GM18519 (cell line): ENCODE measurements around the gene HIVEP1.

Experiments used
- ATAC-seq: cut with Tn5 transposase; IDR thresholded peaks from one replicate; pipeline ENCODE4 v1.9.1; 2021; ENCODE audit warnings: mild to moderate bottlenecking, moderate library complexity; ENCODE audit not compliant: unreplicated experiment, low FRiP score

The HIVEP1 gene

DNA sequence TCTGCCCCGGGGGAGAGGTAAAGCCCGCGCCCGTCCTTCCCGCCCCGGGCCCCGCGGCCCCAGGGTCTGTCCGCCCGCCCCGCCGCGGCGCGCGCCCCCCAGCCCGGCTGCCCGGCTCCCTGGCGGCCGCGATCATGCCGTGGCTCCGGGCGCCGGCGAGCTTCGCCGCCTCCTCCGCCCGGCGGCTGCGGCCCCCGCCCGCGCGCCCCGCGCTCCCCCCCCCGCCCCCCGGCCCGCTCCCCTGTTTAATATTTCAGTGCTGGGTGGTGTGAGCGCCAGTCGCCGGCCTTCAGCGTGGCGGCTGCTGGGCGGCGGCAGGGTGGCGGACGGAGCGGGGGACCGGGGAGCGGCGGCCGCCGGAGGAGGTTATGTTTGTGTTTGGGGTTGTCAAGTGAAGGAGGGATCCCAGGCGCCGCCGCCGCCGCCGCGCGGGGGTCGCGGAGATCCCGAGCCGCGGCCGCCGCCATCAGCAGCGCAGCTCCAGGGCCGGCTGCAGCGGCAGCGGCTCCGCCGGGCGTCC is at the start of gene HIVEP1:
TSS of gene HIVEP1 (plus strand) at position 275 of the 520 bp plus-strand sequence. CDS start 3,317 bp downstream, outside the sequence.
- no peak for ATAC-seq

DNA sequence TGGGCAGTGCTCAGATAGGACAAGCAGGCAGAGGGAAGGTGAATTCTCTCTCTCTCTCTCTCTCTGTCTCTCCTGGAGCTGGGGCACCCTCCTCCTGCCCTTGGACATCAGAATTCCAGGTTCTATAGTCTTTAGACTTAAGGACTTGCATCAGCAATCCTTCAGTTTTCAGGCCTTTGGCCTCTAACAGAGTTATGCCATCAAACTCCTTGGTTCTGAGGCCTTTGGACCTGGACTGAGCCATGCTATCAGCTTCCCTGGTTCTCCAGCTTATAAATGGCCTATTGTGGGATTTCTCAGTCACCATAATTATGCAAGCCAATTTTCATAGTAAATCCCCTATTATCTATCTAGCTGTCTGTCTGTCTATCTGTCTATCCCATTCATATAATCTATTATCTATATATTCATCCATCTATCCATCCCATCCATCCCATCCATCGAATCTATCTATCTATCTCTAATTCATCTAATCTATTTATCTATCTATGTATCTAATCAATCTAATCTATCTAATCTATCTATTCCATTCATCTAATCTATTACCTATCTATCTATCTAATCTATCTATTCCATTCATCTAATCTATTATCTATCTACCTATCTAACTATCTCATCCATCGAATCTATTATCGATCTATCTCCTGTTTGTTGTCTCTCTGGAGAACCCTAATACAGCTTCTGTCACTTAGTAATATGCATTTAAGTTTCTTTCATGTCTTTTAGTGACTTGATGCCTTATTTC is 48.2 kb upstream of the HIVEP1 start:
- no peak for ATAC-seq

DNA sequence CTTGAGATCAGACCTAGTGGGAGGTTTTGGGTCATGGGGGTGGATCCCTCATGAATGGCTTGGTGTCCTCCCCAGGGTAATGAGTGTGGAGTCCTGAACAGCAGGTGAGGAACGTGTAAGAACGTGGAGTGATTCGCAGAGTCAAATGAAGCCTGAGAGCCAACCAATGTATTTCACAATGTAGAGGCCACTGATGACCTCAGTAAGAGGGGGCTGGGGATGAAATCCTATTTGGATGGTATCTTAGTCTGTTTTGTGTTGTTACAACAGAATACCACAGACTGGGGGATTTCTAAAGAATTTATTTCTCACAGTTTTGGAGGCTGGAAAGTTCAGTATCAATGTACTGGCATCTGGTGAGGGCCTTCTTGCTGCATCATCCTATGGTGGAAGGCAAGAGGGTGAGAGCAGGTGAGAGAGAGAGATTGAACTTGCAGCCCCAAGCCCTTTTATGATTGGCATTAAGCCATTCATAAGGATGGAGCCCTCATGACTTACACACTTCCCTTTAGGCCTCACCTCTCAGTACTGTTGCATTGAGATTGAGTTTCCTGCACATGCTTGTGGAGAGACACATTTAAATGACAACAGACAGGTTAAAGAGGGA is 47.3 kb upstream of the HIVEP1 start:
- no peak for ATAC-seq

DNA sequence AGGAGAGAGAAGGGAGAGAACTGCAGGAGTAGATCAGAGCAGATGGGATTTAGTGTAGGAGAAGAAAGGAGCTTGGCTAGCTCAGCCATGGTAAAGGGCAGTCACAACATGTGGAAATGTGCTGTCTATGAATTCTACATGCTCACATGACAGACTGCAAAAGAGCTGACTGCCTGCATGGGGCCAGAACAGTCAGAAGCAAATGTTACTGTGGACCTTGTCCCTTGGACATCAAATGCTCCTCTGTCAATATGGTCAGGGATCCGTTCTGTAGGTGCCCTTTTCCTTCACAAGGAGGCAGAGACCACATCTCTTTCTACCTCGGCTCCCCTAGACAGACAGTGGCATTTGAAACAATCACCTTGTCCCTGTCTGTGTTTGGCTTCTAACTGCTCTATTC is 46.6 kb upstream of the HIVEP1 start:
- no peak for ATAC-seq

DNA sequence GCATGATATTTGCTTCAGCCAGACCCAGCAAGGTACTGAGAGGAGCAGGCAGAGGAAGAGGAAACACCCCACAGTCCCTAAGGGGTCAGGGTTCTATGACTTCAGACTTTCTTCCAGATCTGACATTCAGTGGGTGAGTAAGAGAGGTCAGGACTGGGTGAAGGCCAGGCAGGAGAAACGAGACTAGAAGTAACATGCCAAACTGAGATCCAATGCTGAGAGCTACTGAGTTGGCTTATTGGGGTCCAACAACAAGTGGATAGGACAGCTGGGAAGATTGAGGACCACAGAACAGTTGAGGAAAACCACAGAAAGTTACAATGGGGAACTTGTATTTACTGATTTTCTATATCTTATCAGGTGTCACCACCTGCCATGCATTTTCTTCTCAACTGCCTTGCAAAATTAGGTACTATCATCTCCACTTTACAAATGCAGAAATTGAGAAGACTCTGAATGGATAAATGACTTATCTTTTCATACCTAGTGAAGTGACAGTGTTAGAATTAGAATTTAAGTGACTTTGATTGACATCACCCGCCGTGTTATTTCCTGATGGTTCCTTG is 43.8 kb upstream of the HIVEP1 start:
- no peak for ATAC-seq

DNA sequence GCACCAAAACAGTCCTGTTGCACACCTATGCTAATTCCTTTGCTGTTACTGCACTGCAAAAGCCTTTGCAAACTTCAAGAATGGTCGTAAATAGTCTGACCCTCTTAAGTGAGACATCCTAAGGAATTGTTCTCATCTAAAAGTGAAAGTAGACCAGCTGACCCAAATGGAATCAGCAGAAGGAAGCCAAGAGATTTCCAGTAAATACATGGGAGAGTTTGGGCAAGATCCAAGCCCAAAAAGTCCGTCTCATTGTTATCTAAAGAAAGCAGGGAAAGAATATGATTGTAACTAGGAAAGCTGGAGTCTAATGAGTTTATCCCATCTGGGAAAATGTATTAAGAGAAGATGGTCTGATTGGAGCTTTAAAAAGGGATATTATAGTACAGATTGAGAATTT is 43.0 kb upstream of the HIVEP1 start:
- no peak for ATAC-seq

DNA sequence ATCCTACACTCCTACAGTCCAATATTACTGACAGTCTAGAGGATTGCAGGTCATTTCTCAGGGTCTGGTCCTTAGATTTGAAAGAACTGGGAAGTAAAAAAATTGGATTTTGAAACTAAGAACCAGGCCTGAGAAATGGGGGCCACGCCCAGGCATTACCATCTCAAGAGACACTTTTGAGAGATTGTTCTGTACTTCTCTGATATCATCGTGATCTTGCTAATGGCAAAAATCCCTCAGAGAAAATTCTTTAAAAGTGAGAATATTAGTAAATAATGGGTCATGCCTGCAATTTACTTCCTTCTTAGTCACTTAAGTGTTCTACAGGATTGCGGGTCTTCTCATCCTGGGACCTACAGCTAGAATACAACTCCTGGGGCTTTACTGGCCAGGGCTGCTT is 42.0 kb upstream of the HIVEP1 start:
- no peak for ATAC-seq

DNA sequence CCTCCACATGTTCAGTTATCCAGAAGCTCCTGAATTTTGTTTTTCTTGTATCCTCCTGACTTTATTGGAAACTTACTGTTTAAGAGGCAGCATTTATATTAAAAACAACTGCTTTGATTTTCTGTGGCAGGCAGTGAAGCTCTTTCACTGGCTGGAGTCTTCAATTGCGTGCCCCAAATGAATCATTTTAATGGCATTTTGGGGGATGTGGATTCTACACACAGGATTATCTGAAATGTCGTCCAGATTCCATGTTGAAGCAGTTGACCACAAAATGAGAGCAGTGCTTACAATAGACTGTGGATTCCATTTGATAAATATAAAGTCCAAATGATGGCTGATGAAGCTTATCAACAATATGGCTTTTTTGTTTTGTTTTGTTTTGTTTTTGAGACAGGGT is 41.0 kb upstream of the HIVEP1 start:
- no peak for ATAC-seq

DNA sequence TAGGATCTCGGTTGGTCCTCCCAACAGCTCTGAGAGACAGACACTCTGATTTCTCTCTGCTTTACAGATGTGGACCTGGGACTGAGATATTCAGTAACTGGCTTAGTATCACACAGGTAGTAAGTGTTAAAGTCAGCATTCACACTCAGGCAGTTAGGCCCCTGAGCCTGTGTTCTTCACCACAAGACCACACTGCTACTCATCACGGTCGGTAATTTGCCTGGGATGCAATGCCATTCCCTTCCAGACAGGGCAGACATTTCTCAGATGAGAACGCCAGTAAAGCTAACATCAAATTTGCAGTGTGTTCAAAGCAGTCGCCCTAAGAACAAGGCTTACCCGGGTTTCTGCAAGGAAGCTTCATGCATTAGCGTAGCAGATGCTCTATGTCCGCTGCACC is 39.8 kb upstream of the HIVEP1 start:
- no peak for ATAC-seq

DNA sequence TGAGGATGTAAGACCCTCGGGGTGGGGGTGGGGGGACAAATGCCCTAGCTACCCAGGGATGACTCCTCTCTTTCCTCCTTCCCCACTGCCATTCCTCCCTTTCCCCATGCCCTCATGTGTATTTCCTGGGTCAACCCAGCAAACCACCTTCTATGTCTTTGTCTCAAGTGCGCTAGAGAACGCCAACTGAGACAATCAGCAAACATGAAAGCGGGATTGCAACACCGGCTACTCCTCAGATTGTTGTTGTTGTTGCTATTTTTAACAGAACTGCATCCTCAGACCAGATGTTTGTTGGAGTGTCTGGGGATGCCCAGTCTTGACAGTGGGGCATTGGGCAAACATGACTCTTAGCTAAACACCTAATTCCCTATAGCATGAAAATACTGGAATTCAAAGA is 39.3 kb upstream of the HIVEP1 start:
- no peak for ATAC-seq

DNA sequence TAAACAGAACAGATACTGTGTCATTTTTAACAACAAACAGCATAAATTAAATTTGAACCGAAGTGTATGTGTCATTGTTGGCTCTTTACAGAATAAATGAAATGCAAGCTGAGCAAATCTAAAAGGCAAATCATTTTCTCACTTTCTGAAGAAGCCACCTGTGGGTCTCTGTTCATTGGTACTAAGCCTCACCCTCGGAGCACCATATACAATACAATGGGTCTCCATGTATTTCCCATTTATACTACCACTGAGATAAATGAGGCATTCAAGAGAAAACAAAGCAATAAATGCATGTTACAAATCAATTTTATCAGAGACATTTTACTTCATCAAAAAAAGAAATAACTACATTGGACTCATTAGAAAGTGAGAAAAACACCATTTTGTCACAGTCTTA is 38.9 kb upstream of the HIVEP1 start:
- ATAC-seq: no peak

DNA sequence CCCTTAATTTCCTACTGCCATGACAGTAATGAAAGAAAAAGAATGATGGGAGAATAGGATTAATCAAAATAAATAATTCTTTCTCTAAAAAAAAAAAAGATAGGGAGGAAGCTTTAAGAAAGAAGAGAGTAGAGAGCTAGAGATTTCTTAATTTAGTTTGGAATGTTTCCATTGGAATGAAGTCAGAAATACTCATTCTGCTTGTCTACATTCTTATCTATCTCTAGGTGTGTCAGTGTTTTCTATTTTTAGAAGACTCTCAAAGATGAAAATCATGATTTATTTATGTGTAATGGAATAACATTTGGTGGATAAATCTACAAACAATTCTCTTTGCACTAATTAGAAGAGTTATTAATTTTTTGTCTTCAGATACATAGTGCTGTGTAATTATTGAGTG is 38.0 kb upstream of the HIVEP1 start:
- ATAC-seq: no peak

DNA sequence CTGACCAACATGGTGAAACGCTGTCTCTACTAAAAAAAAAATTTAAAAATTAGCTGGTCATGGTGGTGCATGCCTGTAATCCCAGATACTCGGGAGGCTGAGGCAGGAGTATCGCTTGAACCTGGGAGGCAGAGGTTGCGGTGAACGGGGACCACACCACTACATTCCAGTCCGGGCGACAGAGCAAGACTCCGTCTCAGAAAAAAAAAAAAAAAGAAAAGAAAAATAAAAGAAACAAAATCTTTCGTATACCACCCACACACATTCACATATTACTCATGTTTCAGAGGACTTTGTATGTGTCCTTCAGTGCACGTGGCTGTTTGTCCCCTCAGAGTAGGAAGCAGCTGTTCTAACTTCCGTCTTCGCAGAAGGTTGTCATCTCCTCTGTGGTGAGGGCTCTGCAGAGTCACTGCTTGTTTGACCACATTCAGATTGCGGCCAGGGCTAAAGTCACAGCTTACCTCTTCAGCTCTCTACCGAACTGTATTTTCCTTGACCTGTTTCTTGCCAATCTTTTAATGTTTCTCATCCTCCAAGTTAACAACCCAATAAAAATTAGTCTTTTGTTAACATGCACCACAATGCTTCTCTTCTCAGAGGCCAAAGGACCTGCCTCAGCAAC is 36.6 kb upstream of the HIVEP1 start:
- peak; percentile 53 for ATAC-seq

DNA sequence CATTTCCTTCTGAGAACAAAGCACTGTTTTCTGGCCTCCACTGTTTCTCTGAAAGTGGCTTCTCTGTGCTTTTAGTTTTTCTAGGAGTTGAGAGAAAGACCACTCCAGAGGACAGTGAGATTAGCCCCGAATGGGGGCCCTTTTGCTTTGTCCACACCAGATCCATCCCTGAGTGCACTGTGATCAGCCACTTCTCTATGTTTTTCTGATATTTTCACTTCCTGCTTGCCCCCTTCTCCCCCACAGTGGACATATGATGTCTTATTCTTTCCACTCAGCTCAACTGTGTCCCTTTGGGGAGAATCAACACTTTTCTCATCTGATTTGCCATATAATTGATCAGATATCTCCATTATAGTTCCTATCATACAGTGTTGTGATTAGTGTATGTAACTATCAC is 35.6 kb upstream of the HIVEP1 start:
- no peak for ATAC-seq

DNA sequence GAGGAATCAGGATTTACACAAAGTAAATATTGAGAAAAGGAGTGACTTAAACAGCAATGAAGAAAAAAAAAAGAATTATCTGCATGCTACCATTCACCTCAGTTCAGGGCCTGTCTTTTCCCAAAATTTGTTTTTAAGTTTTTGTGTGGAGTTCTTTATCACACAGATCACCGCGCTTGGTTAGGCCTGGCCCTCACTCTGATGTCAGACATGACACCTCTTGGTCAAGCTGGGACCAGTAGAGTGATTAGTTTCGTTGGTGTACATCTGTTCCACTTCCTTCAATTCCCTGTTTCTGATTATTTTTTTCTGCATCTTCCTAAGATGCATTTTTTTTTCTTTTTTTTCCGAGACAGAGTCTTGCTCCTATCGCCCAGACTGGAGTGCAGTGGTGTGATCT is 34.9 kb upstream of the HIVEP1 start:
- no peak for ATAC-seq

DNA sequence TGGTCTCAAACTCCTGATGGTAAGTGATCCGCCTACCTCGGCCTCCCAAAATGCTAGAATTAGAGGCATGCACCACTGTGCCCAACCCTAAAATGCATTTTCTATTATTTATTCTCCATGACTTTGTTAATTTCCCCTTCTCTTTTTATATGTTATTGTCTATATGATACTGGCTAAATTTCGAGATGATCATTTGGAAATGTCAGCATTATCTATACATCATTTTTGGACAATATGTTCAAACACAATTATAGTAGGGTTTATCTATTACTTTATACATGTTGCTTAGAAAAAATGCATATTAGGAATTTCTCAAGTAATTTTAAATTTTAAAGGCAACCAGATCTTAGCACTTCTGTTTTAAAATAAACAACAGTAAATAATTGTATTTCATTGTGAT is 34.4 kb upstream of the HIVEP1 start:
- no peak for ATAC-seq

DNA sequence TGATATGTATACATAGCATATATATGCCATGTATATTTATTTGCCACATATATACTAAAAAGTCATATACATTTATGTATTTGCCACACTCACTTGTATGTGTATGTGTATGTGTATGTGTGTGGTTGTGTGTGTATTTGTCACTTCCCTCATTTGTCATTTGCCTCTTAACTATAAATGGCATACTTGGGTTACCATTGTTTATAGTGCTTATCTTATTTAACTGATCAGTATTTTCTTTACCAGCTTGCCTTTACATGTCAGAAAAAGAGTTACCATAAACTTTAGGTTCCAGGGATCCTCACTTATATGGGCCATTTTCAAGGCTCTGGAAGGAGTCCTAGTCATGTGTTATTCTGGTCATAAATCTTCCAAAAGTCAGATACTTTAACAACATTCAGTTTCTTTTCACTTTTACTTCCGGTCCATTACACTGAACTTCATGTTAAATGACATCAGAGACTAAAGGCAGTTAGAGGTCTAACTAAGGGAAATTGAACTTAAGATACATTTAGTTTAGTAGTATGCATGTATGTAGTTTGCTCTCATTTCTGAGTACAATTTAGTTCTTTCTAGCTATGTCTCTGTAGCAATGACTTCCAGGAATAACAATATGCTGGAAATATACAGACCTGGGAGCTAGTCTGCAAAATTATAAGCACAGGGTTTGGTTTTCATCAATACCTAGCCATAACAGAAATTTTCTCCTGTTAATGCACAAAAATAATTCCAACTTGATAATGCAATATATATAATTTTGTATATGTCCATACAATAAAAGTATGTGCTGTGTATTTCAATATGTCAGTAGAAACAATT is 33.7 kb upstream of the HIVEP1 start:
- ATAC-seq: no peak

DNA sequence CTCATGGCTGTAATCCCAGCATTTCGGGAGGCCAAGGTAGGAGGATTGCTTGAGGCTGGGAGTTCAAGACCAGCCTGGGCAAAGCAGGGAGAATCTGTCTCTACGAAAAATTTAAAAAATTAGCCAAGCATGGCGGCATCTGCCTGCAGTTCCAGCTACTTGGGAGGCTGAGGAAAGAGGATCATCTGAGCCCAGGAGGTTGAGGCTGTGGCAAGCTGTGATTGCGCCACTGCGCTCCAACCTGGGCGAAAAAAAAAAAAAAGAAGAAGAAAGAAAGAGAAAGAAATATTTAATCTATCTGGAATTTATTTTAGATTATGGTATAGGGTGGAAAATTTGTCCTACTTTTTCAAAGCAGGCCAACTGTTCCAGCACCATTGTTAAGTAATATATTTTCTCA is 32.2 kb upstream of the HIVEP1 start:
- ATAC-seq: no peak

DNA sequence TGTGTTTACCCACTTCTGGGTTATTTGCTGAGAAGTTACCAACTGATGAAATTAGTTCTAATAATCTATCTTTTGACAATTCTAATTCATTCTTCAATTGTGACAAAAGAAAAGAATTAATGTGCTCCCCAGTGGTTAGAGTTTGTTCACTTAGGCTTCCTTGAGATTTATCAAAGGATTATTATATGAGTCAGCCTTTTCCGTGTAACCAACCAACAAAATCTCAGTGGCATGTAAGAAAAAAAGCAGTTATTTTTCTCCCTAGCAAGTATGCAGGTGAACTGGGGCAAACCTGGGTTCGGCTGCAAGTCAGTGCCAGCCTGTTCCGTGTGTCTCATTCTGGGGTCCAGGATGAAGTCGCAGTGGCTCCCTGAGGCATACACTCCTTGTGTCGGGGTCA is 28.8 kb upstream of the HIVEP1 start:
- ATAC-seq: no peak

DNA sequence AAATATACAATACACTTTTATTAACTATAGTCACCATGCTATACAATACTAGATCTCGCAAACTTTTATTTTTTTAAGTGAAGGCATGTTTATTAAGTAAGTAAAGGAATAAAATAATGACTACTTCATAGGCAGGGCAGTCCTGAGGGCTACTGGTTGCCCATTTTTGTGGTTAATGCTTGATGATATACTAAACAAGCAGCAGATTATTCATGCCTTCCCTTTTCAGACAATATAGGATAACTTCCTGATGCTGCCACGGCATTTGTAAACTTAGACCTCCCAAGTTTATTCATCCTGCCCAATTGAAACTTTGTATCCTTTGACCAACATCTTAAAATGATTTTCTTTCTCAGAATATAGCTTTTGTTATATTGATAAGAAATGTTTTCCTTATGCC is 24.7 kb upstream of the HIVEP1 start:
- no peak for ATAC-seq

DNA sequence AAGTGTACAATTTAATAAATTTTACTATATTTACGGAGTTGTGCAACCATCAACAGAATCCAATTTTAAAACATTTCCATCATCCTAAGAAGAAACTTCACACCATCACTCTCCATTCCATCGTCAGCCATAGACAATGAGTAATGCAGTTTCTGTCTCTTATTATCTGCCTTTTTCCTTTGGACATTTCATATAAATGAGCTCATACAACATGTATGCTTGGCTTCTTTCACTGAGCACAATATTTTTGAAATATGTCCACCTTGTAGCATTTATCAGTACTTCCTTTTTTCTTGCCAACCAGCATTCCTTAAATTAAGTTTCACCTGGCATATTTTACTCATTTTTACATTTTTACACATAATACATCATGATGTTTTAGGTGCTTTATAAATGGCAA is 22.7 kb upstream of the HIVEP1 start:
- no peak for ATAC-seq
